PC-9 (cell line): ENCODE data around the gene GNG3. TPM values are rescaled to one million over a fixed set of nuclear protein-coding genes. Genes with fewer than 3 reads are reported as not detected.

Source experiments
- BruUV-seq: library from RNA; stranded (reverse); fragments of 400-500 nt; replicated peaks from 2 replicates; lab custom pipeline; 2021; lab: Mats Ljungman, UMichigan
- CTCF ChIA-PET: fragments of 300-600 bp; sonication (Branson Sonifier 250); formaldehyde crosslinking; loops from one replicate; lab custom pipeline; 2022; ENCODE audit warnings: antibody characterized with exemption; lab: Charles Lee
- POLR2A ChIA-PET: fragments of 300-600 bp; sonication (Branson Sonifier 250); formaldehyde crosslinking; loops from one replicate; lab custom pipeline; 2022; ENCODE audit warnings: antibody characterized with exemption; ENCODE audit not compliant: unreplicated experiment; lab: Charles Lee
- DNase-seq, 2 experiments: peaks; one replicate each; pipeline versions ENCODE4 v3.0.0 to v3.0.0-alpha.2; 2015 to 2022; ENCODE audit warnings: mixed read lengths in 1 of 2
- H2AFZ ChIP-seq: fragments of 200-600 bp; sonication (generic); 2 replicates; pipeline ENCODE4 v1.8.1; 2017; ENCODE audit warnings: antibody characterized with exemption
- H3F3A ChIP-seq: fragments of 200-600 bp; sonication (generic); 2 replicates; pipeline ENCODE4 v1.8.1; 2017; ENCODE audit warnings: antibody characterized with exemption, mild to moderate bottlenecking, low read depth; ENCODE audit not compliant: insufficient read depth
- H3K27ac ChIP-seq: fragments of 200-600 bp; sonication (generic); 2 replicates; pipeline ENCODE4 v1.6.1; 2016; ENCODE audit warnings: mixed run types
- H3K27me3 ChIP-seq: fragments of 200-600 bp; sonication (generic); 2 replicates; pipeline ENCODE4 v1.6.1; 2016; ENCODE audit warnings: low read depth, mixed run types; ENCODE audit not compliant: insufficient read depth
- H3K36me3 ChIP-seq: fragments of 200-600 bp; sonication (generic); 2 replicates; pipeline ENCODE4 v1.6.1; 2016; ENCODE audit warnings: low read depth, mixed run types
- H3K4me1 ChIP-seq: fragments of 200-600 bp; sonication (generic); replicated peaks from 2 replicates; pipeline ENCODE4 v1.6.1; 2016; ENCODE audit warnings: mixed run types; ENCODE audit not compliant: insufficient read depth
- H3K4me2 ChIP-seq: fragments of 200-600 bp; sonication (generic); 2 replicates; pipeline ENCODE4 v1.6.1; 2017; ENCODE audit warnings: mixed run types
- H3K4me3 ChIP-seq: fragments of 200-600 bp; sonication (generic); 2 replicates; pipeline ENCODE4 v1.6.1; 2016; ENCODE audit warnings: mixed run types
- H3K79me2 ChIP-seq: fragments of 200-600 bp; sonication (generic); 2 replicates; pipeline ENCODE4 v1.6.1; 2017; ENCODE audit warnings: low read depth, mixed run types
- H3K9me2 ChIP-seq: fragments of 200-600 bp; sonication (generic); 2 replicates; pipeline ENCODE4 v1.8.1; 2017; ENCODE audit warnings: mild to moderate bottlenecking; ENCODE audit not compliant: insufficient read depth
- H3K9me3 ChIP-seq: fragments of 200-600 bp; sonication (generic); 2 replicates; pipeline ENCODE4 v1.8.1; 2016; ENCODE audit warnings: low read depth; ENCODE audit not compliant: insufficient read depth
- H4K20me1 ChIP-seq: fragments of 200-600 bp; sonication (generic); 2 replicates; pipeline ENCODE4 v1.8.1; 2017; ENCODE audit not compliant: insufficient read depth
- EZH2 ChIP-seq: fragments of 200-600 bp; sonication (generic); IDR thresholded peaks from 2 replicates; pipeline ENCODE4 v1.8.0; 2017; ENCODE audit warnings: antibody characterized with exemption, low read depth
- intact Hi-C: fragments of 100-400 bp; cut with micrococcal nuclease; formaldehyde crosslinking; loops from one replicate; pipeline ENCODE4 v1.10.0; 2022; ENCODE audit not compliant: unreplicated experiment
- total RNA-seq: library from RNA; stranded (reverse); gene quantifications from 2 replicates; pipeline ENCODE4 v1.2.3, GENCODE V29; 2021
- TF ChIP-seq, protein P1 (sequence below): fragments of 200-600 bp; sonication (generic); conservative IDR thresholded peaks from 2 replicates; pipeline ENCODE4 v1.6.1; 2017; ENCODE audit warnings: mixed run types, antibody characterized with exemption, mild to moderate bottlenecking, moderate library complexity

Gene GNG3
- total RNA-seq, 1 experiment from 2014 or later = 0.57 TPM

GRCh38 chr11:62725646-62726045, 18.2 kb downstream of the GNG3 start:
- BruUV-seq = TSS peak; percentile 30
- TF ChIP-seq EZH2 = no peak
- TF ChIP-seq, protein P1, sequence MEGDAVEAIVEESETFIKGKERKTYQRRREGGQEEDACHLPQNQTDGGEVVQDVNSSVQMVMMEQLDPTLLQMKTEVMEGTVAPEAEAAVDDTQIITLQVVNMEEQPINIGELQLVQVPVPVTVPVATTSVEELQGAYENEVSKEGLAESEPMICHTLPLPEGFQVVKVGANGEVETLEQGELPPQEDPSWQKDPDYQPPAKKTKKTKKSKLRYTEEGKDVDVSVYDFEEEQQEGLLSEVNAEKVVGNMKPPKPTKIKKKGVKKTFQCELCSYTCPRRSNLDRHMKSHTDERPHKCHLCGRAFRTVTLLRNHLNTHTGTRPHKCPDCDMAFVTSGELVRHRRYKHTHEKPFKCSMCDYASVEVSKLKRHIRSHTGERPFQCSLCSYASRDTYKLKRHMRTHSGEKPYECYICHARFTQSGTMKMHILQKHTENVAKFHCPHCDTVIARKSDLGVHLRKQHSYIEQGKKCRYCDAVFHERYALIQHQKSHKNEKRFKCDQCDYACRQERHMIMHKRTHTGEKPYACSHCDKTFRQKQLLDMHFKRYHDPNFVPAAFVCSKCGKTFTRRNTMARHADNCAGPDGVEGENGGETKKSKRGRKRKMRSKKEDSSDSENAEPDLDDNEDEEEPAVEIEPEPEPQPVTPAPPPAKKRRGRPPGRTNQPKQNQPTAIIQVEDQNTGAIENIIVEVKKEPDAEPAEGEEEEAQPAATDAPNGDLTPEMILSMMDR = no peak
- no peak overlapping the region for H2AFZ ChIP-seq

GRCh38 chr11:62726156-62726914, 18.9 kb downstream of the GNG3 start:
- ChIA-PET CTCF (interaction anchor here (1.0 to 1.5 kb wide), 2 partner anchors 27 to 331 kb away, joined by 6 to 9 read pairs; partner anchors contain the start of gene ZBTB3), POLR2A (interaction anchor here (0.6 to 1.4 kb wide), 6 partner anchors 26 to 164 kb away, joined by 3 to 16 read pairs (median 4); partner anchors contain the start of genes C11orf98, CSKMT, STX5 and TEX54)
- H3F3A ChIP-seq = peaks cover 60% of the 10 kb centered on the region
- peak overlapping the region; percentile 31; the same call in 1 of the 2 replicates for H2AFZ ChIP-seq
- H3K27me3 ChIP-seq = no peaks in the 10 kb centered on the region
- no peaks in the 10 kb centered on the region for H3K9me3 ChIP-seq
- H3K36me3 ChIP-seq = peaks cover 41% of the 10 kb centered on the region
- DNase-seq = peak in 1 of 2 experiments; percentile 12
- H3K4me3 ChIP-seq = peak overlapping the region; percentile 84
- intact Hi-C loops = loop anchor here (2.0 to 5.0 kb wide), 7 partner anchors 54 to 156 kb away; partner anchors contain the start of genes EML3, LBHD1, ROM1 and SLC3A2
- peaks cover 84% of the 10 kb centered on the region for H3K79me2 ChIP-seq
- H3K4me1 ChIP-seq = peaks cover 26% of the 10 kb centered on the region
- BruUV-seq = no TSS peak
- no peak for TF ChIP-seq EZH2
- TF ChIP-seq, protein P1 = no peak
- H4K20me1 ChIP-seq = peaks cover 40% of the 10 kb centered on the region
- H3K27ac ChIP-seq = peak overlapping the region; percentile 76
- H3K9me2 ChIP-seq = no peaks in the 10 kb centered on the region
- H3K4me2 ChIP-seq = peak overlapping the region; percentile 97

More at GRCh38 chr11:62725646-62726045, 18.2 kb downstream of the GNG3 start:
- H3K27me3 ChIP-seq = no peaks in the 10 kb centered on the region
- peaks cover 40% of the 10 kb centered on the region for H4K20me1 ChIP-seq
- DNase-seq = no peak
- no peaks in the 10 kb centered on the region for H3K9me2 ChIP-seq
- ChIA-PET POLR2A (interaction anchor here (0.6 to 1.0 kb wide), 3 partner anchors 27 to 131 kb away, joined by 3 to 5 read pairs (median 3); partner anchors contain the start of gene WDR74), CTCF (no interaction called here)
- H3F3A ChIP-seq = peaks cover 62% of the 10 kb centered on the region
- H3K9me3 ChIP-seq = no peaks in the 10 kb centered on the region
- peak overlapping the region; percentile 84 for H3K4me3 ChIP-seq
- H3K4me1 ChIP-seq = peaks cover 26% of the 10 kb centered on the region
- peak overlapping the region; percentile 97 for H3K4me2 ChIP-seq
- intact Hi-C loops = loop anchor here (2.0 to 5.0 kb wide), 7 partner anchors 53 to 157 kb away; partner anchors contain the start of genes EML3, LBHD1, ROM1 and SLC3A2
- peak overlapping the region; percentile 76 for H3K27ac ChIP-seq
- peaks cover 84% of the 10 kb centered on the region for H3K79me2 ChIP-seq
- H3K36me3 ChIP-seq = peaks cover 41% of the 10 kb centered on the region

DNA sequence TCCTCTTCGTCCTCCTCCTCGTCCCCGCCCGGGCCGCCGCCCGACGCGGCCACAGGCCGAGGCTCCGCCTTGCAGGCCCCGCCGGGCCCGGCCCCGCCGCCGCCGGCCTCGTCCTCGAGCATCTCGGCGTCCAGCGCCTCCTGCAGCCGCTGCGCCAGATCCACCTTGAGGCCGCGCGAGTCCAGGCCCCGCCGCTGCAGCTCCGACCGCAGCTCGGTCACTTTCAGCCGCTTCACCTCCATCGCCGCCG, 19.4 kb downstream of the GNG3 start:
- peak overlapping the region; percentile 93; the same call in 1 of the 2 replicates for H2AFZ ChIP-seq
- CTCF ChIA-PET = interaction anchor here (0.8 to 1.5 kb wide), 3 partner anchors 27 to 332 kb away, joined by 3 to 9 read pairs (median 6); partner anchors contain the start of gene ZBTB3
- no peak for TF ChIP-seq EZH2
- TF ChIP-seq, protein P1 = no peak
- BruUV-seq = no TSS peak
- peaks cover 55% of the 10 kb centered on the region for H3F3A ChIP-seq
- peaks cover 84% of the 10 kb centered on the region for H3K79me2 ChIP-seq
- H3K27me3 ChIP-seq = no peaks in the 10 kb centered on the region
- peaks cover 43% of the 10 kb centered on the region for H4K20me1 ChIP-seq
- H3K36me3 ChIP-seq = peaks cover 37% of the 10 kb centered on the region
- POLR2A ChIA-PET = interaction anchor here (0.5 to 1.4 kb wide), 17 partner anchors 10 to 1543 kb away, joined by 3 to 50 read pairs (median 5); partner anchors contain the start of genes B3GAT3, C11orf98, CSKMT and LBHD1
- peak overlapping the region; percentile 76 for H3K27ac ChIP-seq
- no peaks in the 10 kb centered on the region for H3K9me2 ChIP-seq
- H3K9me3 ChIP-seq = no peaks in the 10 kb centered on the region
- peak overlapping the region; percentile 97 for H3K4me2 ChIP-seq
- peak overlapping the region; percentile 84 for H3K4me3 ChIP-seq
- no peak for DNase-seq
- intact Hi-C loops = loop anchor here (2.0 to 5.0 kb wide), 7 partner anchors 55 to 155 kb away; partner anchors contain the start of genes EML3, LBHD1, ROM1 and SLC3A2
- H3K4me1 ChIP-seq = peaks cover 26% of the 10 kb centered on the region
